CD14-positive monocyte (primary cell): ENCODE data around the gene SNAI3. TPM values are rescaled to one million over a fixed set of nuclear protein-coding genes. Genes with fewer than 3 reads are reported as not detected.

ENCODE experiments used
- DNase-seq, 3 donors: peaks; one replicate each; pipeline ENCODE4 v3.0.0-alpha.2; 2011 to 2022
- H2AFZ ChIP-seq: 2 replicates; pipeline ENCODE4 v1.6.0; 2012; ENCODE audit warnings: mild to moderate bottlenecking, low read depth, low read length, inconsistent platforms; ENCODE audit not compliant: insufficient read depth, poor library complexity, severe bottlenecking
- H3K27ac ChIP-seq, 2 donors: 1 replicate in 1 of 2; 2 replicates in 1 of 2; pipeline ENCODE4 v1.5.1; 2012 to 2013; ENCODE audit warnings: low read length in 2 of 2, control low read depth in 1 of 2, inconsistent platforms in 1 of 2, low read depth in 1 of 2, mild to moderate bottlenecking in 1 of 2
- H3K27me3 ChIP-seq, 2 donors: one replicate each; pipeline versions ENCODE4 v1.6.0 to v1.6.1; 2011 to 2013; ENCODE audit warnings: low read length in 2 of 2; ENCODE audit not compliant: control insufficient read depth in 2 of 2, insufficient read depth in 2 of 2
- H3K36me3 ChIP-seq, 2 donors: replicated peaks in 1 of 2; 1 replicate in 1 of 2; 2 replicates in 1 of 2; pipeline versions ENCODE4 v1.5.1 to v1.6.1; 2012 to 2013; ENCODE audit warnings: low read length in 2 of 2, control low read depth in 1 of 2, inconsistent platforms in 1 of 2, mild to moderate bottlenecking in 1 of 2; ENCODE audit not compliant: insufficient read depth in 2 of 2, control insufficient read depth in 1 of 2
- H3K4me1 ChIP-seq, 2 donors: 1 replicate in 1 of 2; 2 replicates in 1 of 2; pipeline versions ENCODE4 v1.5.1 to v1.6.1; 2012 to 2013; ENCODE audit warnings: low read length in 2 of 2, control low read depth in 1 of 2, inconsistent platforms in 1 of 2, mild to moderate bottlenecking in 1 of 2, moderate library complexity in 1 of 2; ENCODE audit not compliant: insufficient read depth in 2 of 2, control insufficient read depth in 1 of 2
- H3K4me2 ChIP-seq: replicated peaks from 2 replicates; pipeline ENCODE3; 2012; ENCODE audit warnings: low read length, moderate library complexity, mild to moderate bottlenecking; ENCODE audit not compliant: poor library complexity, severe bottlenecking; ENCODE audit errors: extremely low read depth
- H3K4me3 ChIP-seq, 3 experiments: fragments of 200-600 bp in 1 of 3; sonication (generic) in 1 of 3; replicated peaks in 1 of 3; 1 replicate in 2 of 3; 2 replicates in 1 of 3; pipeline ENCODE4 v1.5.1; 2011 to 2013; ENCODE audit warnings: low read length in 3 of 3, mild to moderate bottlenecking in 3 of 3, control low read depth in 2 of 3, low read depth in 2 of 3, inconsistent platforms in 1 of 3, moderate library complexity in 1 of 3
- H3K79me2 ChIP-seq: 2 replicates; pipeline ENCODE4 v1.6.0; 2012; ENCODE audit warnings: mild to moderate bottlenecking, control low read depth, inconsistent platforms, low read length, moderate library complexity; ENCODE audit not compliant: insufficient read depth
- H3K9ac ChIP-seq: 2 replicates; pipeline ENCODE4 v1.6.0; 2017; ENCODE audit warnings: low read length, mild to moderate bottlenecking; ENCODE audit not compliant: insufficient read depth, poor library complexity, severe bottlenecking
- H3K9me3 ChIP-seq, 2 donors: replicated peaks in 1 of 2; 1 replicate in 1 of 2; 2 replicates in 1 of 2; pipeline versions ENCODE4 v1.5.1 to v1.6.1; 2012 to 2013; ENCODE audit warnings: low read length in 2 of 2, control low read depth in 1 of 2; ENCODE audit not compliant: control insufficient read depth in 1 of 2, insufficient read depth in 1 of 2
- H4K20me1 ChIP-seq: 2 replicates; pipeline ENCODE4 v1.6.0; 2012; ENCODE audit warnings: mild to moderate bottlenecking, low read length, control low read depth, moderate library complexity; ENCODE audit not compliant: insufficient read depth
- H3K27ac Mint-ChIP-seq, 7 donors: one replicate each; pipeline ENCODE4 v1.8.0; 2020; ENCODE audit warnings: mild to moderate bottlenecking in 7 of 7, mixed read lengths in 7 of 7, moderate library complexity in 6 of 7, inconsistent platforms in 2 of 7
- H3K27me3 Mint-ChIP-seq, 3 donors: one replicate each; pipeline ENCODE4 v1.8.0; 2021 to 2022; ENCODE audit warnings: low read depth in 3 of 3, mild to moderate bottlenecking in 3 of 3, mixed read lengths in 3 of 3, moderate library complexity in 3 of 3, inconsistent platforms in 1 of 3
- H3K36me3 Mint-ChIP-seq, 2 donors: one replicate each; pipeline ENCODE4 v1.8.0; 2020; ENCODE audit warnings: mixed read lengths in 2 of 2, inconsistent platforms in 1 of 2, mild to moderate bottlenecking in 1 of 2
- H3K4me1 Mint-ChIP-seq: one replicate; pipeline ENCODE4 v1.8.0; 2020; ENCODE audit warnings: mild to moderate bottlenecking, mixed read lengths
- H3K4me3 Mint-ChIP-seq, 2 donors: one replicate each; pipeline ENCODE4 v1.8.0; 2020; ENCODE audit warnings: mild to moderate bottlenecking in 2 of 2, mixed read lengths in 2 of 2, moderate library complexity in 1 of 2
- H3K9me3 Mint-ChIP-seq, 7 donors: one replicate each; pipeline ENCODE4 v1.8.0; 2020 to 2022; ENCODE audit warnings: mixed read lengths in 7 of 7, mild to moderate bottlenecking in 6 of 7, moderate library complexity in 6 of 7, inconsistent platforms in 2 of 7
- WGBS: methylation state at CpG from one replicate; pipeline ENCODE4 v1.1.5; 2013; ENCODE audit warnings: missing lambda C conversion rate; ENCODE audit not compliant: insufficient coverage; 5-methylcytosine and 5-hydroxymethylcytosine counted together
- intact Hi-C, 2 donors: fragments of 100-400 bp; cut with micrococcal nuclease; formaldehyde crosslinking; loops; one replicate each; pipeline versions ENCODE4 v1.15.0 to v1.15.1; 2023
- polyA plus RNA-seq, 3 donors: library from polyadenylated mRNA; depleted of rRNA in 1 of 3; unstranded in 2 of 3; stranded (reverse) in 1 of 3; fragments of 300-500 nt in 2 of 3; fragments of >200 nt in 1 of 3; fragmentation: Illumina TruSeq in 2 of 3; gene quantifications; 1 replicate in 2 of 3; 2 replicates in 1 of 3; pipeline ENCODE4 v1.2.3, GENCODE V29; 2012 to 2021
- TF ChIP-seq, protein P1 (sequence below): fragments of 200-600 bp; IDR thresholded peaks from one replicate; pipeline ENCODE4 v1.8.0; 2022; ENCODE audit warnings: antibody characterized with exemption, mild to moderate bottlenecking

SNAI3 gene
- polyA plus RNA-seq, 3 donors, result 4.2 to 6.4 (median 5.3) TPM

DNA sequence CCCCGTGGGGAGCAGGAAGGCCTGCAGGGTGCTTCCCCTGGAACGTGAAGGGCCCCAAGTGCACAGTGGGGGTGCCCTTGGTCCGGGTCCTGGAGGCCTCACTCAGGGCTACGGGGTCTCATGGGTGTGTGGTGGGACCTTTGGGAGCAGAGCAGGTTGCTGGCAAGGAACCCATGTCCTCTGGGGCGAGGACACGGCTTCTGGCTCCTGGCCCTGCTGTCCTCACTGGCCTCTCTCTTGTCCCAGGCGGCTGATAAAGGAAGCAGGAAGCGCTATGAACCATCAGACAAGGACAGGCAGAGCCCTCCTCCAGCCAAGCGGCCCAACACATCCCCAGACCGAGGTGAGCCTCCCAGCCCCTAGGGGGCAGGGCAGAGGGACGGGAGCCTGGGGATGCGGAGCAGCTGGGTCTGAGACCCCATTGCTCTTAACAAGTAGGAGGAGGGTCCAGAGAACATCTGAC, 57.8 kb downstream of the SNAI3 start:
- 86% methylated on average over 7 of the region's 12 CpGs for WGBS
- peak in 1 of 3 donors; percentile 7 for DNase-seq
- H4K20me1 ChIP-seq, result peaks cover 13% of the 10 kb centered on the region

More for the DNA sequence above, 57.8 kb downstream of the SNAI3 start:
- no peak overlapping the region for H3K4me2 ChIP-seq
- H3K27me3 Mint-ChIP-seq, result peaks cover 2 to 6% (median 2%) of the 10 kb centered on the region in 3 donors
- no peak overlapping the region for H3K4me3 ChIP-seq
- TF ChIP-seq, protein P1, sequence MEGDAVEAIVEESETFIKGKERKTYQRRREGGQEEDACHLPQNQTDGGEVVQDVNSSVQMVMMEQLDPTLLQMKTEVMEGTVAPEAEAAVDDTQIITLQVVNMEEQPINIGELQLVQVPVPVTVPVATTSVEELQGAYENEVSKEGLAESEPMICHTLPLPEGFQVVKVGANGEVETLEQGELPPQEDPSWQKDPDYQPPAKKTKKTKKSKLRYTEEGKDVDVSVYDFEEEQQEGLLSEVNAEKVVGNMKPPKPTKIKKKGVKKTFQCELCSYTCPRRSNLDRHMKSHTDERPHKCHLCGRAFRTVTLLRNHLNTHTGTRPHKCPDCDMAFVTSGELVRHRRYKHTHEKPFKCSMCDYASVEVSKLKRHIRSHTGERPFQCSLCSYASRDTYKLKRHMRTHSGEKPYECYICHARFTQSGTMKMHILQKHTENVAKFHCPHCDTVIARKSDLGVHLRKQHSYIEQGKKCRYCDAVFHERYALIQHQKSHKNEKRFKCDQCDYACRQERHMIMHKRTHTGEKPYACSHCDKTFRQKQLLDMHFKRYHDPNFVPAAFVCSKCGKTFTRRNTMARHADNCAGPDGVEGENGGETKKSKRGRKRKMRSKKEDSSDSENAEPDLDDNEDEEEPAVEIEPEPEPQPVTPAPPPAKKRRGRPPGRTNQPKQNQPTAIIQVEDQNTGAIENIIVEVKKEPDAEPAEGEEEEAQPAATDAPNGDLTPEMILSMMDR, result peak; percentile 33
- H3K27ac ChIP-seq, result no peak overlapping the region
- peaks cover 2% of the 10 kb centered on the region for H3K4me1 Mint-ChIP-seq
- no peak overlapping the region for H2AFZ ChIP-seq
- peaks cover 74 to 95% of the 10 kb centered on the region in 2 donors for H3K36me3 Mint-ChIP-seq
- H3K4me1 ChIP-seq, result peaks cover 1 to 4% of the 10 kb centered on the region in 2 donors
- H3K9ac ChIP-seq, result no peak overlapping the region
- H3K9me3 Mint-ChIP-seq, result no peaks in the 10 kb centered on the region
- intact Hi-C loops, result no loop called here
- H3K4me3 Mint-ChIP-seq, result no peak overlapping the region
- H3K27ac Mint-ChIP-seq, result peak overlapping the region in 3 of 7 donors; percentile 38 to 46 (median 45)
- H3K27me3 ChIP-seq, result no peaks in the 10 kb centered on the region
- H3K9me3 ChIP-seq, result no peaks in the 10 kb centered on the region
- H3K79me2 ChIP-seq, result no peaks in the 10 kb centered on the region
- H3K36me3 ChIP-seq, result peaks cover 68 to 86% of the 10 kb centered on the region in 2 donors

Other genes starting within 250 kb of the SNAI3 start
- under 1 TPM; 0.04 to 0.19 (median 0.12) TPM for gene ZFPM1, start 233.2 kb downstream of the SNAI3 start, polyA plus RNA-seq
- gene ZC3H18, start 116.1 kb downstream of the SNAI3 start, polyA plus RNA-seq, result 10 to 100 TPM in 1 of 3 donors, 1 to 10 TPM in 2; 5.5 to 36.4 (median 6.8) TPM
- gene IL17C, start 47.9 kb downstream of the SNAI3 start, polyA plus RNA-seq, result under 1 TPM in 1 of 3 donors, not detected in 2; 0.08 TPM
- gene CYBA, start 35.5 kb downstream of the SNAI3 start, polyA plus RNA-seq, result 1,000 to 10,000 TPM; 1,168 to 2,376 (median 2,092) TPM
- 10 to 100 TPM in 2 of 3 donors, 1 to 10 TPM in 1; 9.0 to 17.9 (median 12.2) TPM for gene MVD, start 23.4 kb downstream of the SNAI3 start, polyA plus RNA-seq
- 100 to 1,000 TPM in 2 of 3 donors, 10 to 100 TPM in 1; 99.3 to 255 (median 120) TPM for gene RNF166, start 19.9 kb upstream of the SNAI3 start, polyA plus RNA-seq
- gene CTU2, start 20.0 kb upstream of the SNAI3 start, polyA plus RNA-seq, result 10 to 100 TPM in 1 of 3 donors, 1 to 10 TPM in 2; 5.9 to 10.3 (median 7.5) TPM
- gene PIEZO1, start 98.7 kb upstream of the SNAI3 start, polyA plus RNA-seq, result 100 to 1,000 TPM in 1 of 3 donors, 10 to 100 TPM in 2; 10.2 to 405 (median 15.0) TPM
- gene CDT1, start 117.3 kb upstream of the SNAI3 start, polyA plus RNA-seq, result under 1 TPM; 0.07 to 0.24 (median 0.16) TPM
- 100 to 1,000 TPM; 123 to 307 (median 233) TPM for gene APRT, start 125.4 kb upstream of the SNAI3 start, polyA plus RNA-seq
- gene GALNS, start 170.4 kb upstream of the SNAI3 start, polyA plus RNA-seq, result 10 to 100 TPM; 20.2 to 34.4 (median 32.2) TPM
- gene TRAPPC2L, start 170.6 kb upstream of the SNAI3 start, polyA plus RNA-seq, result 10 to 100 TPM; 38.8 to 89.3 (median 82.4) TPM
- gene PABPN1L, start 180.2 kb upstream of the SNAI3 start, polyA plus RNA-seq, result under 1 TPM in 1 of 3 donors, not detected in 2; 0.39 TPM